ENCODE measurements around the gene CAPZA1.

GRCh38 chr1:112696578-112697314 lies 77.1 kb downstream of the CAPZA1 start:
- TF ChIP-seq POLR2A (IDR thresholded peaks at IDR 0.05) (no peak), CTCF (IDR thresholded peaks at IDR 0.05) (no peak)
